H1 (cell line): ENCODE data around the gene SLAMF1.

Source experiments
- BACH1 ChIP-seq: IDR thresholded peaks from 2 replicates; pipeline ENCODE4 v1.6.1; 2012; ENCODE audit warnings: low read length, improper control_type of control experiment
- EP300 ChIP-seq, 2 experiments: IDR thresholded peaks; 1 replicate in 1 of 2; 2 replicates in 1 of 2; pipeline ENCODE4 v1.6.1; 2011 to 2012; ENCODE audit warnings: low read depth in 2 of 2, low read length in 2 of 2, mild to moderate bottlenecking in 2 of 2, borderline replicate concordance in 1 of 2, inconsistent platforms in 1 of 2, moderate library complexity in 1 of 2
- EZH2 ChIP-seq: fragments of 200-600 bp; sonication (generic); IDR thresholded peaks from 2 replicates; pipeline ENCODE4 v1.7.1; 2012; ENCODE audit warnings: low read depth, mild to moderate bottlenecking, moderate library complexity, low read length, inconsistent platforms; ENCODE audit not compliant: severe bottlenecking
- GABPA ChIP-seq: IDR thresholded peaks from 2 replicates; pipeline ENCODE4 v1.6.1; 2011; ENCODE audit warnings: mild to moderate bottlenecking, low read length, moderate library complexity, borderline replicate concordance; ENCODE audit not compliant: insufficient read depth
- JUN ChIP-seq: IDR thresholded peaks from 2 replicates; pipeline ENCODE4 v1.6.1; 2011; ENCODE audit warnings: low read depth, mild to moderate bottlenecking, improper control_type of control experiment, low read length
- POLR2A ChIP-seq, 2 experiments: IDR thresholded peaks; 1 replicate in 1 of 2; 2 replicates in 1 of 2; pipeline ENCODE4 v1.6.1; 2011; ENCODE audit warnings: low read depth in 2 of 2, low read length in 2 of 2, mild to moderate bottlenecking in 2 of 2; ENCODE audit errors: control extremely low read depth in 1 of 2
- SP1 ChIP-seq: IDR thresholded peaks from 2 replicates; pipeline ENCODE4 v1.6.1; 2011; ENCODE audit warnings: low read depth, low read length
- SP2 ChIP-seq: IDR thresholded peaks from 2 replicates; pipeline ENCODE4 v1.6.1; 2012; ENCODE audit warnings: mild to moderate bottlenecking, low read length, inconsistent platforms
- SRF ChIP-seq: IDR thresholded peaks from 2 replicates; pipeline ENCODE4 v1.6.1; 2011; ENCODE audit warnings: mild to moderate bottlenecking, low read depth, low read length, moderate library complexity
- SUZ12 ChIP-seq: fragments of 200-600 bp; sonication (generic); IDR thresholded peaks from 2 replicates; pipeline ENCODE4 v1.6.1; 2012; ENCODE audit warnings: mild to moderate bottlenecking, inconsistent platforms, low read length, moderate library complexity, mixed read lengths
- TAF1 ChIP-seq: IDR thresholded peaks from 2 replicates; pipeline ENCODE4 v1.6.1; 2011; ENCODE audit warnings: mild to moderate bottlenecking, low read depth, low read length
- TEAD4 ChIP-seq: IDR thresholded peaks from 2 replicates; pipeline ENCODE4 v1.6.1; 2012; ENCODE audit warnings: low read depth, low read length, inconsistent platforms, mixed read lengths
- TF ChIP-seq, protein P1 (sequence below), 3 experiments: IDR thresholded peaks; 1 replicate in 2 of 3; 2 replicates in 1 of 3; pipeline versions ENCODE4 v1.5.1 to v1.6.1; 2011; ENCODE audit warnings: low read length in 3 of 3, mild to moderate bottlenecking in 3 of 3, inconsistent platforms in 2 of 3, low read depth in 1 of 3, moderate library complexity in 1 of 3; ENCODE audit not compliant: insufficient read depth in 1 of 3; ENCODE audit errors: control extremely low read depth in 1 of 3
- TF ChIP-seq, protein P2 (sequence below): fragments of 300-600 bp; sonication (generic); IDR thresholded peaks from 2 replicates; pipeline ENCODE4 v1.7.1; 2012; ENCODE audit warnings: low read length, moderate library complexity, mild to moderate bottlenecking, inconsistent platforms; ENCODE audit not compliant: insufficient replicate concordance

DNA sequence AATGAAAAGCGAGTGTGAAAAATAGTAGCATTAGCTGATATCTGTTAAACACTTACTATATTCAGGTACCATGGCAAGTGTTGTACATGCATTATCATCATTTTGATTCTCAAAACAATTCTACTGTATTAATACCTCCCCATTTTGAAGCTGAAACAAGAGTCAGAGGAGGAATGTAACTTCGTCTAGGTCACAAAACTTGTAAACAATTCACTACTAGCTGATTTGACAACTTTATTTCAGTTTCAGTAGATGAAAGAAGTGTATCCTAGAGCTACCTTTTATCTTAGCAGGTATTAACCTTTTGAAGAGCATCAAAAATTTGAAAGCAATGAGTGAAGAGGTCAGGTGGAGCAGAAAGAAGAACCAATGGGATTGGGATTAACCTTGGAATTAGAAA lies 69.2 kb downstream of the SLAMF1 start:
- TF ChIP-seq, protein P1, sequence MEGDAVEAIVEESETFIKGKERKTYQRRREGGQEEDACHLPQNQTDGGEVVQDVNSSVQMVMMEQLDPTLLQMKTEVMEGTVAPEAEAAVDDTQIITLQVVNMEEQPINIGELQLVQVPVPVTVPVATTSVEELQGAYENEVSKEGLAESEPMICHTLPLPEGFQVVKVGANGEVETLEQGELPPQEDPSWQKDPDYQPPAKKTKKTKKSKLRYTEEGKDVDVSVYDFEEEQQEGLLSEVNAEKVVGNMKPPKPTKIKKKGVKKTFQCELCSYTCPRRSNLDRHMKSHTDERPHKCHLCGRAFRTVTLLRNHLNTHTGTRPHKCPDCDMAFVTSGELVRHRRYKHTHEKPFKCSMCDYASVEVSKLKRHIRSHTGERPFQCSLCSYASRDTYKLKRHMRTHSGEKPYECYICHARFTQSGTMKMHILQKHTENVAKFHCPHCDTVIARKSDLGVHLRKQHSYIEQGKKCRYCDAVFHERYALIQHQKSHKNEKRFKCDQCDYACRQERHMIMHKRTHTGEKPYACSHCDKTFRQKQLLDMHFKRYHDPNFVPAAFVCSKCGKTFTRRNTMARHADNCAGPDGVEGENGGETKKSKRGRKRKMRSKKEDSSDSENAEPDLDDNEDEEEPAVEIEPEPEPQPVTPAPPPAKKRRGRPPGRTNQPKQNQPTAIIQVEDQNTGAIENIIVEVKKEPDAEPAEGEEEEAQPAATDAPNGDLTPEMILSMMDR (IDR thresholded peaks at IDR 0.05; ENCODE audit: control extremely low read depth in 1 of 3, insufficient read depth in 1 of 3, low read depth in 1 of 3, low read length in 3 of 3), result no peak
- TF ChIP-seq, protein P2, sequence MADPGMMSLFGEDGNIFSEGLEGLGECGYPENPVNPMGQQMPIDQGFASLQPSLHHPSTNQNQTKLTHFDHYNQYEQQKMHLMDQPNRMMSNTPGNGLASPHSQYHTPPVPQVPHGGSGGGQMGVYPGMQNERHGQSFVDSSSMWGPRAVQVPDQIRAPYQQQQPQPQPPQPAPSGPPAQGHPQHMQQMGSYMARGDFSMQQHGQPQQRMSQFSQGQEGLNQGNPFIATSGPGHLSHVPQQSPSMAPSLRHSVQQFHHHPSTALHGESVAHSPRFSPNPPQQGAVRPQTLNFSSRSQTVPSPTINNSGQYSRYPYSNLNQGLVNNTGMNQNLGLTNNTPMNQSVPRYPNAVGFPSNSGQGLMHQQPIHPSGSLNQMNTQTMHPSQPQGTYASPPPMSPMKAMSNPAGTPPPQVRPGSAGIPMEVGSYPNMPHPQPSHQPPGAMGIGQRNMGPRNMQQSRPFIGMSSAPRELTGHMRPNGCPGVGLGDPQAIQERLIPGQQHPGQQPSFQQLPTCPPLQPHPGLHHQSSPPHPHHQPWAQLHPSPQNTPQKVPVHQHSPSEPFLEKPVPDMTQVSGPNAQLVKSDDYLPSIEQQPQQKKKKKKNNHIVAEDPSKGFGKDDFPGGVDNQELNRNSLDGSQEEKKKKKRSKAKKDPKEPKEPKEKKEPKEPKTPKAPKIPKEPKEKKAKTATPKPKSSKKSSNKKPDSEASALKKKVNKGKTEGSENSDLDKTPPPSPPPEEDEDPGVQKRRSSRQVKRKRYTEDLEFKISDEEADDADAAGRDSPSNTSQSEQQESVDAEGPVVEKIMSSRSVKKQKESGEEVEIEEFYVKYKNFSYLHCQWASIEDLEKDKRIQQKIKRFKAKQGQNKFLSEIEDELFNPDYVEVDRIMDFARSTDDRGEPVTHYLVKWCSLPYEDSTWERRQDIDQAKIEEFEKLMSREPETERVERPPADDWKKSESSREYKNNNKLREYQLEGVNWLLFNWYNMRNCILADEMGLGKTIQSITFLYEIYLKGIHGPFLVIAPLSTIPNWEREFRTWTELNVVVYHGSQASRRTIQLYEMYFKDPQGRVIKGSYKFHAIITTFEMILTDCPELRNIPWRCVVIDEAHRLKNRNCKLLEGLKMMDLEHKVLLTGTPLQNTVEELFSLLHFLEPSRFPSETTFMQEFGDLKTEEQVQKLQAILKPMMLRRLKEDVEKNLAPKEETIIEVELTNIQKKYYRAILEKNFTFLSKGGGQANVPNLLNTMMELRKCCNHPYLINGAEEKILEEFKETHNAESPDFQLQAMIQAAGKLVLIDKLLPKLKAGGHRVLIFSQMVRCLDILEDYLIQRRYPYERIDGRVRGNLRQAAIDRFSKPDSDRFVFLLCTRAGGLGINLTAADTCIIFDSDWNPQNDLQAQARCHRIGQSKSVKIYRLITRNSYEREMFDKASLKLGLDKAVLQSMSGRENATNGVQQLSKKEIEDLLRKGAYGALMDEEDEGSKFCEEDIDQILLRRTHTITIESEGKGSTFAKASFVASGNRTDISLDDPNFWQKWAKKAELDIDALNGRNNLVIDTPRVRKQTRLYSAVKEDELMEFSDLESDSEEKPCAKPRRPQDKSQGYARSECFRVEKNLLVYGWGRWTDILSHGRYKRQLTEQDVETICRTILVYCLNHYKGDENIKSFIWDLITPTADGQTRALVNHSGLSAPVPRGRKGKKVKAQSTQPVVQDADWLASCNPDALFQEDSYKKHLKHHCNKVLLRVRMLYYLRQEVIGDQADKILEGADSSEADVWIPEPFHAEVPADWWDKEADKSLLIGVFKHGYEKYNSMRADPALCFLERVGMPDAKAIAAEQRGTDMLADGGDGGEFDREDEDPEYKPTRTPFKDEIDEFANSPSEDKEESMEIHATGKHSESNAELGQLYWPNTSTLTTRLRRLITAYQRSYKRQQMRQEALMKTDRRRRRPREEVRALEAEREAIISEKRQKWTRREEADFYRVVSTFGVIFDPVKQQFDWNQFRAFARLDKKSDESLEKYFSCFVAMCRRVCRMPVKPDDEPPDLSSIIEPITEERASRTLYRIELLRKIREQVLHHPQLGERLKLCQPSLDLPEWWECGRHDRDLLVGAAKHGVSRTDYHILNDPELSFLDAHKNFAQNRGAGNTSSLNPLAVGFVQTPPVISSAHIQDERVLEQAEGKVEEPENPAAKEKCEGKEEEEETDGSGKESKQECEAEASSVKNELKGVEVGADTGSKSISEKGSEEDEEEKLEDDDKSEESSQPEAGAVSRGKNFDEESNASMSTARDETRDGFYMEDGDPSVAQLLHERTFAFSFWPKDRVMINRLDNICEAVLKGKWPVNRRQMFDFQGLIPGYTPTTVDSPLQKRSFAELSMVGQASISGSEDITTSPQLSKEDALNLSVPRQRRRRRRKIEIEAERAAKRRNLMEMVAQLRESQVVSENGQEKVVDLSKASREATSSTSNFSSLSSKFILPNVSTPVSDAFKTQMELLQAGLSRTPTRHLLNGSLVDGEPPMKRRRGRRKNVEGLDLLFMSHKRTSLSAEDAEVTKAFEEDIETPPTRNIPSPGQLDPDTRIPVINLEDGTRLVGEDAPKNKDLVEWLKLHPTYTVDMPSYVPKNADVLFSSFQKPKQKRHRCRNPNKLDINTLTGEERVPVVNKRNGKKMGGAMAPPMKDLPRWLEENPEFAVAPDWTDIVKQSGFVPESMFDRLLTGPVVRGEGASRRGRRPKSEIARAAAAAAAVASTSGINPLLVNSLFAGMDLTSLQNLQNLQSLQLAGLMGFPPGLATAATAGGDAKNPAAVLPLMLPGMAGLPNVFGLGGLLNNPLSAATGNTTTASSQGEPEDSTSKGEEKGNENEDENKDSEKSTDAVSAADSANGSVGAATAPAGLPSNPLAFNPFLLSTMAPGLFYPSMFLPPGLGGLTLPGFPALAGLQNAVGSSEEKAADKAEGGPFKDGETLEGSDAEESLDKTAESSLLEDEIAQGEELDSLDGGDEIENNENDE, result no peak
- no peak for TF ChIP-seq JUN
- no peak for TF ChIP-seq BACH1
- TF ChIP-seq SP2, result no peak
- TF ChIP-seq SUZ12, result no peak
- no peak for TF ChIP-seq TEAD4
- TF ChIP-seq EP300 (IDR thresholded peaks at IDR 0.05; ENCODE audit: borderline replicate concordance in 1 of 2, low read depth in 2 of 2, low read length in 2 of 2), result no peak
- TF ChIP-seq EZH2, result no peak
- TF ChIP-seq POLR2A (IDR thresholded peaks at IDR 0.05; ENCODE audit: control extremely low read depth in 1 of 2, low read depth in 2 of 2, low read length in 2 of 2), result no peak
- no peak for TF ChIP-seq SP1
- TF ChIP-seq TAF1, result no peak
- TF ChIP-seq SRF, result no peak
- TF ChIP-seq GABPA, result no peak
